ENCODE results near the gene MUC6.

- TF ChIP-seq ZNF146 (tag by site-specific recombination; IDR thresholded peaks at IDR 0.05) (no peak), ZNF341 (tag by site-specific recombination; IDR thresholded peaks at IDR 0.05; ENCODE audit: low read depth) (no peak)
Measured at GRCh38 chr11:1051356-1052132, 15.0 kb upstream of the MUC6 start.
